NCI-H1417 treated with DMSO at 0.1 percent for 48 hours (cell line): ENCODE measurements around the gene PMEL.
"Not testable (repeated sequence)": the region's sequence is repeated elsewhere in the genome, so short reads cannot be mapped to it uniquely, and the experiment has no call there.

Source experiments
- DNase-seq: peaks from one replicate; lab custom pipeline; 2025; lab: John Stamatoyannopoulos, UW

The PMEL gene

DNA sequence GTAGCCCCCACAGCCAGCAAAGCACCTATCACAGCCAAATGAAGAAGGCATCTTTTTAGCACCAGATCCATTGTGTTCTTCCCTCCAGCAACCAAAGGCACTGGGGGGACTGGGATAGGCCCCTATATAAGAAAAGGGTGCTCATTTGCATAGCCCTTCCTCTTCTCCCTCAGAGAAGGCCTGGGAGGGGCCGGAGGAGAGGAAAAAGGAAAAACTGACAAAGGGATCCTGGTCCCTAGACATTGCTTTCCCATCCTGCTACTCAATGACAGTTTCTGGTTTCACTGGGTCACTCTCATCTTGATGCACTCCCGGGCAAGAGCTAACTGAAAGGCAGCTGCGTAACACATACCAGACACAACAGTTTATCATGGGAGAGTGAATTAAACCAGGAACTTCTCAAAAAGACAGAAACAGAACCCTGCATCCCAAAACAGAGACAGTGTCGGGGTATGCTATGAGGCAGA lies at the start of gene PMEL:
PMEL (minus strand) TSS at position 102 of the 467 bp plus-strand sequence; CDS start at position 71, 31 bp downstream.
- DNase-seq: no peak

- DNase-seq: no peak
These were observed 48.4 kb upstream of the PMEL start for GRCh38 chr12:56014205-56014604.

DNA sequence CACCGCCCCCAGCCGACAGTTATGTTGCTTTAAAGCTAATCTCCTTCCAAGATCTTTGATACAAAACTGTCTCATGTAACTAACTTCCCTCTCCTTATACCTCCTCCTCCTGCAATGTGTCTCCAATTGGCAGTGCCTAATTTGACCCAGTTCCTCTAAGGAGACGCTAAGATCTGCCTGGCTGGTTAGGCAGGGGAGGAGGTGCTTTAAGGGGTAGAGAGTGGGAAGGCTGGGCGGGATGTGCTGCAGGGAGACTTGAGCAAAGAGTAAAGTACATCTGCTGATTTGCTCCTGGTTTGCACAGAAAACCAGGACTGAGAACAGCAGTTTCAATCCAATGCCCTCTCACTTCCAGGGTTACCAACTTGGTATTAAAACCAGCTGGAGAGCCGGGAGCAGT lies 47.6 kb upstream of the PMEL start:
- DNase-seq: no peak

DNA sequence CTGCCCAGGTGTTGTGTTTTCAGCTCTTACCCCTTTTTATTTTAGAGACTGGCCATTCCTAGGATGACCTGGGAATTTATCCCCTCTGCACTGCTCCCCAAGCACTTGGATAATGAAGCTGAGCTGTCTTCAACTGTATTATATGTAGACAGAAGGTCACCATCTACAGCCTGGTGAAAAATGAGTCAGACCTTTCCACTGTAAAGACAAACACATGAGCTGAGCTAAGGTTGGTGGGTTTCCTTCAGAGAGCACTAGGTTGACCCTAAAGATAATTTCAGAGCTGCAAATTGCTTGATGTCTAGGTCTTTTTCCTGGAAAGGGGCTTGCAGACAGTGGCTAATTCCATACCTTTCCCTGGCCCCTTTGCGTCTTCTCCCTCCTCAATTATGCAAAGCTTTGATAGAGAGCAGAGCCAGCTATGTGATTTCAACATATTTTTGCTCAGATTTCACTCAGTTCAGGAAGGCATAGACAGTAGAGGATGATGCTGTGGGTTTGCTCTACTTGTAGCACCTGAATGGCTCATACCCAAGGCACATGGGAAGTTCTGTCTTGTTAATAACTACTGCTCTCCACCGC lies 45.8 kb upstream of the PMEL start:
- DNase-seq: no peak

DNA sequence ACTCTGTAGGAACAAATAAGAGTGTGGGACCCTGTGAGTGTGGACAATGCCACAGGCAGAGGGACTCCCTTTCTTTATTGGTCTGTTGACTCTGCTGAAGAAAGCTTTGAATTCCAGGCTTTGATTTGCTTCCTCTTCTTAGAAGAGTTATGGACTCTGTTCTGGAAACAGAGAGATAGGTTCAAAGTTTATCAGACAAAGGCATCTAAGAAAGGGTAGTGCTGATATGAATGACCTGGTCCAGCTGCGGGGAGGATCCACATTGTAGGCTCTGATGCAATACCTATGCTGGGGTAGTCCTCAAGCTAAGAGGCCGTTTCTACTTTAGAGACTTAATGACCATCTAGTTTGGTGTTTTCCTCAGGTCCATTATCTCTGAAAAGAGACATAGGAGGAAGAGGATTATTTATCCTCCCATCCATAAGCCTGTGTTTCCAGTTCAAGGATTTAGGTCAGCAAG lies 44.3 kb upstream of the PMEL start:
- DNase-seq: no peak

DNA sequence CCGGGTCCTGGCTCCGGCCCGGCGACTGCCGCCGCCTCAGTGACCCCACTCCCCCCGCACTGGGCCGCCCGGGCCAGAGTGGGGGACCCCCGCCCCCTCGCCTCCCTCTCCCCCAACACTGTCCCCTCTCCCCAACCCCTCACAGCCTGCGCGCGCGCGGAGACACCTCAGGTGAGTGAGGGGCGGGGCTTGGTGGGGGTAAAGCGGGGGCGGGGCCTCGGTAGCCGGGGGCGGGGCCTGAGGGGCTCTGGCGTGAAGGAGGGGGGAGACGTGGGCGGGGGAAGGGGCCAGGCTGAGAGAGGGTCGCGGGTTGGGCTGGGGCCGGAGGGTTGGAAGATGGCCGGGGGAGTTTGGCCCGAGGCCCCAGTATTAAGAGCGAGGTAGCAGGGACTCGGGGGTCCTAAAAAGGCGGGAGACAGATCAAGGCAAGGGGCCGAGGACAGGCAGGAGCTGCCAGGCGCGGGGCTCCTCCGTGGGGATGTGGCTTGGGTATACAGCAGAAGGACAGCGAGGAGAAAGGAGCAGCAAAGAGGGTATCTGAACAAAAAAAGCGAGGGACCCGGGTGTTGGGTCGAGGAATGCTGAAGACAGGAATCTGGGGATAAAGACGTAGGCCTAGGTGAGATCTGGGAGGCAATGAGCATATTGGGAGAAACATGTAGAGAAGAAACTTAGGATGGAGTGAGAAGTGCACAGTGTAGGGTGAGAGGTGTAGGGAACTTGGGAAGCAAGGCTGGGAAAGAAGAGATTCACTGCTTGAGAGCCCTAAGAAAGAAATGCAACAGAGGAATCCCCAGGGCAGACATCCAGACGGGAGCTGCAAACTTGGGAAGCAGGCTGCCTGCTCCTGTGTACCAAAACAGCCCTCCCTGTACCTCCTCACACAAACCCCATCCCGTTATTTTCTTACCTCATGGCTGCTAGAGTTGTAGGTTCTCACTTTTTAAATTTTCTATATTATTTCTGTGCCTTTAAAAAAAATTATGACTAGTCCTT lies 42.0 kb upstream of the PMEL start:
- peak; percentile 10 for DNase-seq

DNA sequence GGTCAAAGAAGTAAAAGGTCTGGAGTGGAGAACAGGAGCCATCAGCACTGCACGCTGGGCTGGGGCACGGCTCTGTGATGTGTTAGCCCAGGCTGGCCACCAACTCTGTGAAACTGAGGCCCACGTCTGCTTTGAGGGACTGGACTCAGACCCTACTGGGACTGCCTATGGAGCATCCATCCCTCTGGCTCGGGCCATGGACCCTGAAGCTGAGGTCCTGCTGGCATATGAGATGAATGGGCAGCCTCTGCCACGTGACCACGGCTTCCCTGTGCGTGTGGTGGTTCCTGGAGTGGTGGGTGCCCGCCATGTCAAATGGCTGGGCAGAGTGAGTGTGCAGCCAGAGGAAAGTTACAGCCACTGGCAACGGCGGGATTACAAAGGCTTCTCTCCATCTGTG lies 38.4 kb upstream of the PMEL start:
- DNase-seq: no peak

- DNase-seq: not testable (repeated sequence)
These were observed 37.5 kb upstream of the PMEL start for GRCh38 chr12:56003376-56003775.

GRCh38 chr12:56001487-56002100 lies 35.8 kb upstream of the PMEL start:
- DNase-seq: no peak

- DNase-seq: not testable (repeated sequence)
These were observed 34.2 kb upstream of the PMEL start for GRCh38 chr12:55999999-56000540.

- DNase-seq: not testable (repeated sequence)
These were observed 33.7 kb upstream of the PMEL start for GRCh38 chr12:55999522-55999921.

- DNase-seq: no peak
These were observed 31.7 kb upstream of the PMEL start for GRCh38 chr12:55997535-55997859.

DNA sequence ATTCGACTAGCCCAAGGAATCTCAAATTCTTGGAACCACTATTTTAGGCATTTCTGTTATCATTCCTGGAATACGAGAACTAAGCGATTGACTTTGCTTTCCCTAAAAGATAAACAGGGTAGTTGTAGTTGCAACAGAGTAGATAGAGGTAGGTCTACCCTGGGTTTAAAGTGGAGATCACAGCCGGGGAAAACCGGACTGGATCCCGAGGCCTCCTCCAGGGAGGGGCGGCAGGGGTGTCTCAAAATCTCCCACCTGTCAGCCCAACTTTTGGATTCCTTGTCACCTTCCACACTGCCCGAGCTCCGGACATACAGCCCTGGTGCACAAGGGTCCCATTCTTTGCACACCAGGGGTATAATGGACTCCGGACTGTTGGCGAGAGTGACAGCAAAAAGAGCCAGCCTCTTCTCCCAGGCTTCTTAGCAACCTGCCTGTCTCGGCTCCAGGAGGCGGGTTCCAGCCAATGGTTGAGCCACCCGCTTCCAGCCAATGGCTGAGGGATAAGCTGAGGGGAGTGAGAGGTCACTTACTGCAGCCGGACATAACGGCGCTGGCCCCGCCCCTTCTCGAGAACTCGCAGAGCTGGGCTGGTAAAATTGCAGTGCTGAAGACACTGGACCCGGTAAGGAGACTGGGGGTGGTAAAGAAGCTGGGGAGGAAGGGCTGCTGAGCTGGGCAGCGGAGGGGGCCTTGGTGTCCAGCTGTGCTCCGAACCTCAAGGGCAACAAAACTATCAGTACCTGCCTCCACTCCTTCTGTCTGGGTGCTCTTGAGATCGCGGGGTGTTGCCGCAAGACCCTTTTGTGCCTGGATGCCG lies 31.1 kb upstream of the PMEL start, which contains the start of gene SUOX:
SUOX (plus strand) TSS at position 562 of the 820 bp plus-strand sequence. CDS start 4,946 bp downstream, outside the sequence.
- DNase-seq: peak; percentile 71

GRCh38 chr12:55996201-55996714 lies 30.4 kb upstream of the PMEL start:
- peak; percentile 16 for DNase-seq

DNA sequence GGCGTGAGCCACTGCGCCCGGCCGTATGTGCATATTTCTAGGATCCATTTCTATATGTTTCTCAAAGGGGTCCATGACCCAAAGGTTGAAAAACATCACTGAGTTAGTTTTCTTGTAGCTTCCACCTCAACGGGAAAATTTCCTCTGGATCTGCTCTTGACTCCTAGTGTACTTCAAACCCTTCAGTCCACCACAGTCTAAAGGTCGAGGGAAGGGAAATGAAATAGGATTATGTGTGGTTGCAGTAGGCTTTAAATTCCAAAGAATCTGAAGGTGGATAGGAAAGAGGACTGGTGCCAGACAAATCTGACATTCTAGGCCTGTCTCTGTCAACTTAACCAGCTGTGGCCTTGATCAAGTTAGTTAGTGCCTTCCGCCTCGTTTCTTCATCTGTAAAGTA lies 29.5 kb upstream of the PMEL start:
- no peak for DNase-seq

- no peak for DNase-seq
These were observed 27.5 kb upstream of the PMEL start for GRCh38 chr12:55993230-55993853.

GRCh38 chr12:55991110-55991509 lies 25.3 kb upstream of the PMEL start:
- no peak for DNase-seq

GRCh38 chr12:55985976-55986375 lies 20.1 kb upstream of the PMEL start:
- not testable (repeated sequence) for DNase-seq

GRCh38 chr12:55985341-55985740 lies 19.5 kb upstream of the PMEL start:
- DNase-seq: no peak

- DNase-seq: no peak
These were observed 19.0 kb upstream of the PMEL start for GRCh38 chr12:55984861-55985260.
